D721Med (cell line): ENCODE data around the gene STARD3.
A peak's percentile ranks its signal among the peaks of the same experiment; 100 is the strongest.

ENCODE experiments used
- DNase-seq: peaks from one replicate; pipeline ENCODE4 v3.0.0; 2011; ENCODE audit warnings: low spot score; ENCODE audit not compliant: insufficient read length
- FAIRE-seq: peaks from 2 replicates; lab custom pipeline; 2011; peaks lifted over from hg19 to GRCh38; lab: Jason Lieb, UNC
- CTCF ChIP-seq: IDR thresholded peaks from 2 replicates; pipeline ENCODE4 v1.5.1; 2012; ENCODE audit warnings: mild to moderate bottlenecking, control low read depth; ENCODE audit not compliant: insufficient read depth; ENCODE audit errors: missing control alignments

Gene STARD3

GRCh38 chr17:39652587-39653315, 15.8 kb downstream of the STARD3 start:
- no peak for TF ChIP-seq CTCF
- no peak for DNase-seq
- no peak for FAIRE-seq

- no peak for FAIRE-seq
- DNase-seq, result no peak
- TF ChIP-seq CTCF, result no peak
These were observed 16.3 kb downstream of the STARD3 start for GRCh38 chr17:39653316-39653661.

GRCh38 chr17:39653662-39654331, 16.9 kb downstream of the STARD3 start:
- TF ChIP-seq CTCF, result peak; percentile 87
- DNase-seq, result peak; percentile 93
- FAIRE-seq, result no peak

GRCh38 chr17:39655105-39655504, 18.2 kb downstream of the STARD3 start:
- no peak for TF ChIP-seq CTCF
- DNase-seq, result no peak
- FAIRE-seq, result no peak

GRCh38 chr17:39658346-39658745, 21.4 kb downstream of the STARD3 start:
- no peak for DNase-seq
- no peak for TF ChIP-seq CTCF
- no peak for FAIRE-seq

- no peak for TF ChIP-seq CTCF
- DNase-seq, result no peak
- no peak for FAIRE-seq
These were observed 21.8 kb downstream of the STARD3 start for GRCh38 chr17:39658760-39659159.
